HepG2 (cell line): ENCODE measurements around the gene MAT2A. TPM values are rescaled to one million over a fixed set of nuclear protein-coding genes. Genes with fewer than 3 reads are reported as not detected.

ENCODE experiments used
- AGO1 ChIP-seq: fragments of 200-400 bp; formaldehyde crosslinking; IDR thresholded peaks from 2 replicates; pipeline ENCODE4 v1.6.1; 2017; ENCODE audit warnings: mild to moderate bottlenecking, low read depth, low read length, moderate library complexity; ENCODE audit not compliant: poor library complexity, severe bottlenecking
- AHDC1 ChIP-seq: sonication (generic); formaldehyde crosslinking; IDR thresholded peaks from 2 replicates; pipeline ENCODE4 v1.5.1; 2020; ENCODE audit warnings: mild to moderate bottlenecking, missing genetic modification reagents, borderline replicate concordance
- CEBPG ChIP-seq: IDR thresholded peaks from 2 replicates; pipeline ENCODE4 v1.6.1; 2016
- HMG20B ChIP-seq: conservative IDR thresholded peaks from 2 replicates; pipeline ENCODE4 v1.6.1; 2016; ENCODE audit warnings: missing genetic modification reagents, missing compliant biosample characterization
- KDM3A ChIP-seq: IDR thresholded peaks from 2 replicates; pipeline ENCODE4 v1.6.1; 2018; ENCODE audit warnings: low read depth, missing compliant biosample characterization
- KDM5A ChIP-seq: fragments of 200-600 bp; sonication (generic); IDR thresholded peaks from 2 replicates; pipeline ENCODE4 v1.7.0; 2018; ENCODE audit warnings: antibody characterized with exemption, mild to moderate bottlenecking, low read length, borderline replicate concordance
- RFX1 ChIP-seq: fragments of 450-650 bp; IDR thresholded peaks from 2 replicates; pipeline ENCODE4 v1.6.1; 2017
- SNAI1 ChIP-seq: sonication (generic); formaldehyde crosslinking; IDR thresholded peaks from 2 replicates; pipeline ENCODE4 v1.5.0; 2020; ENCODE audit warnings: mild to moderate bottlenecking, missing genetic modification reagents, borderline replicate concordance
- ZBTB10 ChIP-seq: sonication (generic); formaldehyde crosslinking; IDR thresholded peaks from 2 replicates; pipeline ENCODE4 v1.4.0; 2020; ENCODE audit warnings: missing genetic modification reagents, borderline replicate concordance
- ZC3H4 ChIP-seq: sonication (generic); formaldehyde crosslinking; IDR thresholded peaks from 2 replicates; pipeline ENCODE4 v1.4.0; 2020; ENCODE audit warnings: missing genetic modification reagents, borderline replicate concordance
- ZFYVE20 ChIP-seq: sonication (generic); formaldehyde crosslinking; IDR thresholded peaks from 2 replicates; pipeline ENCODE4 v1.8.0; 2023; ENCODE audit warnings: low read depth, mild to moderate bottlenecking, moderate library complexity, missing genetic modification reagents, borderline replicate concordance
- ZIK1 ChIP-seq: sonication (generic); formaldehyde crosslinking; IDR thresholded peaks from 2 replicates; pipeline ENCODE4 v1.5.0; 2020; ENCODE audit warnings: mild to moderate bottlenecking, low read depth, missing genetic modification reagents, borderline replicate concordance
- ZNF24 ChIP-seq: fragments of 450-650 bp; IDR thresholded peaks from 2 replicates; pipeline ENCODE4 v1.6.1; 2017; ENCODE audit warnings: antibody characterized with exemption, mild to moderate bottlenecking
- ZNF530 ChIP-seq: sonication (generic); formaldehyde crosslinking; IDR thresholded peaks from 2 replicates; pipeline ENCODE4 v1.5.0; 2020; ENCODE audit warnings: low read depth, mild to moderate bottlenecking, missing genetic modification reagents
- ZNF558 ChIP-seq: sonication (generic); formaldehyde crosslinking; IDR thresholded peaks from 2 replicates; pipeline ENCODE4 v1.9.0; 2022; ENCODE audit warnings: mild to moderate bottlenecking, missing genetic modification reagents, borderline replicate concordance
- ZNF75D ChIP-seq: sonication (generic); formaldehyde crosslinking; IDR thresholded peaks from 2 replicates; pipeline ENCODE4 v1.8.1; 2023; ENCODE audit warnings: missing genetic modification reagents, mild to moderate bottlenecking, borderline replicate concordance
- polyA plus RNA-seq, 8 experiments: library from polyadenylated mRNA; depleted of rRNA in 3 of 8; stranded (reverse) in 7 of 8; unstranded in 1 of 8; fragments of >200 nt; fragmentation: Illumina TruSeq in 4 of 8; extraction: Trizol in 4 of 8; gene quantifications; 2 replicates each; pipeline versions ENCODE4 v1.2.1 to v1.2.3, GENCODE V29; 2011 to 2016; ENCODE audit warnings: low read depth in 4 of 8, missing spikeins in 1 of 8, mixed read lengths in 1 of 8; ENCODE audit not compliant: insufficient read depth in 1 of 8
- total RNA-seq, 5 experiments: library from RNA; depleted of rRNA; stranded (reverse); fragments of >200 nt; fragmentation: Illumina TruSeq; extraction: Trizol; gene quantifications; 2 replicates each; pipeline ENCODE4 v1.2.3, GENCODE V29; 2016; ENCODE audit warnings: low read depth in 1 of 5

The MAT2A gene
- total and polyA plus RNA-seq, 2 of the 13 experiments (the other 11 are each of a cell fraction or from before 2014, with no cell fraction given), result 155 to 331 TPM

GRCh38 chr2:85589982-85590791 is 51.2 kb downstream of the MAT2A start (continued):
- TF ChIP-seq KDM5A (no peak), SNAI1 (CRISPR knock-in tag) (no peak), ZBTB10 (CRISPR knock-in tag) (no peak), ZNF558 (CRISPR knock-in tag) (no peak), ZNF24 (no peak), CEBPG (CRISPR knock-in tag) (peak; percentile 13; the same call in 1 of the 2 replicates), KDM3A (CRISPR knock-in tag) (no peak), ZFYVE20 (no peak), ZIK1 (no peak), AGO1 (no peak), RFX1 (no peak), HMG20B (CRISPR knock-in tag) (no peak), ZC3H4 (CRISPR knock-in tag) (no peak), ZNF530 (CRISPR knock-in tag) (no peak), ZNF75D (CRISPR knock-in tag) (no peak), AHDC1 (peak; percentile 73; the same call in 1 of the 2 replicates)
